ENCODE results near the gene THRB.
"Not testable (repeated sequence)": the region's sequence is repeated elsewhere in the genome, so short reads cannot be mapped to it uniquely, and the experiment has no call there.

The THRB gene

DNA sequence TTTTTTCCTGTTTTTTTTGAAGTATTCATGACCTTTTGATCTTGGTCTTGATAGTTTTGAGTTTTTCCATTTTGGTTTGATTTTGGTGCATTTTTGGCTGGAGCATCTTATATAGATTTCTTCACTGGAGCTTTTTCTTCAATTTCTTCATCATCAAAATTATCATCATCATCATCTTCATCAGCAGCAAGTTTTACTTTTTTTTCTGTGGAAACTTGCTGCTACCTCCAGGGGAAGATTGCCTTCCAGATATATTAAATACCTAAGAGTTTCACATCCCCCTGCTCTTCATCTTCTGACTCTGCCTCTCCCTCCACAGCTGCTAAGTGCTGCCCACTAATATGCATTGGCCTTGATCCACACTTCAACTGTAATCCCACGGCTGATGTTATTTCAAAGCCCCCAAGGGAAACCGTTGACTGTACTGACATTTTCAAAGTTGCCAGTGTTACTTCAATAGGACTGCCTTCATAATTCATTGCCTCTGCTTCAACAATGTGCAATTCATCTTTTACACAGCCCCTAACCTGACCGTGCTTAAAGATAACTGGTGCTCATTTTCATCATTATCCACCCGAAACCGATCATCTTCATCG is 397.9 kb downstream of the THRB start:
- no peak for DNase-seq (ENCODE audit: low read depth)

DNA sequence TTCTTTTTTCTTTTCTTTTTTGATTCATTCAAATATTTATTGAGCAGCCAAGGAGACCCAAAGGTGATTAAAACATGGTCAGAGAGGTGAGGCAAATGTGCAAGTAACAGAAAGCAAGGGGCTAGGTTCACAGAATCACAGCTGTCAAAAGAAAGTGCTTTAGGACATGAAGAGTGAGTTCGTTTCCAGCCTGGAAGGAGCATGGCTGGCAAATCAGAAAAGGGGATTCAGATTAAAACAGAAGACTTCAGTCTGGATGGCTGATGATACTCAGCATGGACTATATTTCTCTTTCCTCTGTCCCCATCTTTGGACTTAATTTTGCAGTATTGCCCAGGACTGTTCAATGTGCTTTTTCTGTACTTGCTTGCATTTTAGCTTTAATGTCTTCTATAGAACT is 398.4 kb downstream of the THRB start:
- DNase-seq (ENCODE audit: low read depth): no peak

- not testable (repeated sequence) for DNase-seq (ENCODE audit: low read depth)
Measured at GRCh38 chr3:24094818-24095217, 399.8 kb downstream of the THRB start.

GRCh38 chr3:24088782-24089181 is 405.9 kb downstream of the THRB start:
- DNase-seq (ENCODE audit: low read depth): peak; percentile 53

GRCh38 chr3:24087469-24087868 is 407.2 kb downstream of the THRB start:
- DNase-seq (ENCODE audit: low read depth): no peak

- DNase-seq (ENCODE audit: low read depth): peak; percentile 48
Measured at GRCh38 chr3:24086617-24087404, 407.8 kb downstream of the THRB start.

DNA sequence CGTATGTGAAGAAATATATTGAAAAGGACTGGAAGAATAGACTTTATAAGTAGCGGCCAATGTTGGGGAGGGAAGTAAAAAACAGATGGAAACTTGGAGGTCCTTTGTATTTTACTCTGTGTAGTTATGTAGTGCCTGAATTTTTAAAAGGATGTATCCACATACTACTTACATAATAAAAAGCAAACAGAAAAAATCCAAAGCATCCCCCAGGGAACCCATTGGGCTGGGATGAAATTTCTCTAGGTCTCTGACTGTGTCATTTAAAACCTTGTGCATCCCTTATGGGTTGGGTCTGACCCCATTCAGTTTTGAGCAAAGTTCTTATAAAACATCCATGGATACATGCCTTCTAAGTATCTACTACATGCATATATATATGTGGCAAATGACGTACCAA is 408.4 kb downstream of the THRB start:
- DNase-seq (ENCODE audit: low read depth): no peak

GRCh38 chr3:24072193-24072592 is 422.5 kb downstream of the THRB start:
- no peak for DNase-seq (ENCODE audit: low read depth)

- peak; percentile 10 for DNase-seq (ENCODE audit: low read depth)
Measured at GRCh38 chr3:24069045-24069444, 425.6 kb downstream of the THRB start.

- DNase-seq (ENCODE audit: low read depth): no peak
Measured at GRCh38 chr3:24067483-24067882, 427.2 kb downstream of the THRB start.
